DND-41 (cell line): ENCODE results near the gene TBC1D8.

ENCODE experiments used
- ATAC-seq: fragments of 200-7000 bp; cut with Tn5 transposase; 3 replicates; pipeline ENCODE4 v1.9.1; 2021; ENCODE audit warnings: low read depth; ENCODE audit not compliant: insufficient read depth
- DNase-seq: peaks from one replicate; pipeline ENCODE4 v3.0.0-alpha.2; 2020
- H2AFZ ChIP-seq: 2 replicates; pipeline ENCODE4 v1.6.0; 2012; ENCODE audit warnings: low read depth, low read length
- H3K27ac ChIP-seq: 2 replicates; pipeline ENCODE4 v1.5.1; 2012; ENCODE audit warnings: low read length, inconsistent platforms
- H3K27me3 ChIP-seq: fragments of 200-600 bp; sonication (generic); 2 replicates; pipeline ENCODE4 v1.6.0; 2012; ENCODE audit warnings: low read length, mild to moderate bottlenecking, inconsistent platforms; ENCODE audit not compliant: insufficient read depth, poor library complexity
- H3K36me3 ChIP-seq: 2 replicates; pipeline ENCODE4 v1.5.1; 2012; ENCODE audit warnings: low read length, inconsistent platforms; ENCODE audit not compliant: insufficient read depth
- H3K4me1 ChIP-seq: 2 replicates; pipeline ENCODE4 v1.5.1; 2012; ENCODE audit warnings: mild to moderate bottlenecking, low read length; ENCODE audit not compliant: insufficient read depth
- H3K4me2 ChIP-seq: 2 replicates; pipeline ENCODE4 v1.6.0; 2012; ENCODE audit warnings: mild to moderate bottlenecking, moderate library complexity, low read length, inconsistent platforms; ENCODE audit not compliant: insufficient read depth
- H3K4me3 ChIP-seq, 2 experiments: fragments of 200-600 bp in 1 of 2; shearing (Covaris generic) in 1 of 2; 2 replicates each; pipeline ENCODE4 v1.5.1; 2012 to 2016; ENCODE audit warnings: inconsistent platforms in 2 of 2, low read length in 2 of 2, mild to moderate bottlenecking in 2 of 2, low read depth in 1 of 2, moderate library complexity in 1 of 2
- H3K79me2 ChIP-seq: 2 replicates; pipeline ENCODE4 v1.6.0; 2012; ENCODE audit warnings: low read length, inconsistent platforms; ENCODE audit not compliant: insufficient read depth
- H3K9ac ChIP-seq: 2 replicates; pipeline ENCODE4 v1.6.0; 2012; ENCODE audit warnings: low read depth, mild to moderate bottlenecking, inconsistent platforms, low read length, moderate library complexity
- H3K9me3 ChIP-seq: 2 replicates; pipeline ENCODE4 v1.5.1; 2012; ENCODE audit warnings: low read length, moderate library complexity, mild to moderate bottlenecking, inconsistent platforms; ENCODE audit not compliant: insufficient read depth, severe bottlenecking
- H4K20me1 ChIP-seq: 2 replicates; pipeline ENCODE4 v1.6.0; 2012; ENCODE audit warnings: low read length; ENCODE audit not compliant: insufficient read depth
- CTCF ChIP-seq: IDR thresholded peaks from 2 replicates; pipeline ENCODE4 v1.5.1; 2012; ENCODE audit warnings: borderline replicate concordance, low read length, moderate library complexity, mild to moderate bottlenecking; ENCODE audit not compliant: poor library complexity, severe bottlenecking; ENCODE audit errors: extremely low read depth
- EZH2 ChIP-seq: IDR thresholded peaks from 3 replicates; pipeline ENCODE4 v1.6.1; 2012; ENCODE audit warnings: borderline replicate concordance, low read depth, mild to moderate bottlenecking, moderate library complexity, low read length, inconsistent platforms; ENCODE audit not compliant: severe bottlenecking

The TBC1D8 gene

DNA sequence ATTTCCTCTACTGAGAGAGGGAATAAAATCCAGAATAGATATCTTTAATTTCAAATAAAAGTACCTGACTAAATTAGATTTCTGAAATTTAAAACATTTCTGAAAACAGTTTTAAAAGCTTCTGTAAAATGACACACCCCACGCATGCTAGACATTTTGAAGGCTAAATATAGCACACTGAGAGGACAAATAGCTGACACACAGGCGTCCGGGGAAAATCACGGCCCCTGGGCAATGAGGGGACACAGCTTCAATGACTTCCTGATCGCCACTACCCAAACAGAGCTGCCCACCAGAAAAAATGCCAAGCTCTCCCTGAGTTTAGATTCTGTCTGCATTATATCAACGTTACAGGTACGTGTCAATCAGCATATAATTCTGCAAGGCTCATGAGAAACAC is 10.9 kb downstream of the TBC1D8 start:
- peaks cover 4% of the 10 kb centered on the region; the same call in 1 of the 2 replicates for H4K20me1 ChIP-seq
- H2AFZ ChIP-seq: no peak overlapping the region
- TF ChIP-seq CTCF (no peak), EZH2 (no peak)
- H3K4me2 ChIP-seq: no peak overlapping the region
- no peaks in the 10 kb centered on the region for H3K27me3 ChIP-seq
- no peaks in the 10 kb centered on the region for H3K4me1 ChIP-seq
- H3K9ac ChIP-seq: no peak overlapping the region
- H3K9me3 ChIP-seq: no peaks in the 10 kb centered on the region
- ATAC-seq (no peak), DNase-seq (no peak)
- H3K79me2 ChIP-seq: peaks cover 21% of the 10 kb centered on the region
- no peaks in the 10 kb centered on the region for H3K36me3 ChIP-seq
- no peak overlapping the region for H3K27ac ChIP-seq
- H3K4me3 ChIP-seq: no peak overlapping the region

DNA sequence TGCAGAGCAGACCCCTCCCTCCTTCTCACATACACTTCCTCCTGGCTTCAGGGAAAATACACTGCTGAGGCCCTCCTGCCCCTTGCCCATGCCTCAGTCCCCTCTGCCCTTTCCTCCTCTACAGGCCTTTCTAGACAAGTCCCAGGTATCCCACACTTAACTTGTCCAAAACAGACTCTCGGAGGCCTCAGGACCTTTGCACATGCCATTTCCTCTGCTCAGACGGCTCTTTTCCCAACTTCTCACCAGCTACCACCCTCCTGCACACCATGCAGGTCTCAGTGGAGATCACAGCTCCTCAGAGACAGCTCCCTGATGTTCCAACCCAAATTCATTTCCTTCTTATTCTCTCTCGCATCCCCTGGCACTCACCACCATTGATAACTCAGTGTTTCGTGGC is 11.7 kb downstream of the TBC1D8 start:
- Histone ChIP-seq H3K27me3 (no peaks in the 10 kb centered on the region), H3K27ac (no peak overlapping the region), H3K9me3 (no peaks in the 10 kb centered on the region), H2AFZ (no peak overlapping the region), H3K79me2 (peaks cover 21% of the 10 kb centered on the region), H3K4me3 (no peak overlapping the region), H3K4me2 (no peak overlapping the region), H3K9ac (no peak overlapping the region), H3K36me3 (no peaks in the 10 kb centered on the region), H4K20me1 (peaks cover 4% of the 10 kb centered on the region; the same call in 1 of the 2 replicates), H3K4me1 (no peaks in the 10 kb centered on the region)
- TF ChIP-seq CTCF (no peak), EZH2 (no peak)
- DNase-seq (no peak), ATAC-seq (no peak)

- Histone ChIP-seq H2AFZ (no peak overlapping the region), H3K79me2 (peaks cover 14% of the 10 kb centered on the region), H3K4me1 (no peaks in the 10 kb centered on the region), H3K27ac (no peak overlapping the region), H3K9me3 (no peaks in the 10 kb centered on the region), H3K4me3 (no peak overlapping the region), H4K20me1 (peaks cover 6% of the 10 kb centered on the region; the same call in 1 of the 2 replicates), H3K4me2 (no peak overlapping the region), H3K36me3 (no peaks in the 10 kb centered on the region), H3K9ac (no peak overlapping the region), H3K27me3 (no peaks in the 10 kb centered on the region)
- TF ChIP-seq CTCF (no peak), EZH2 (no peak)
- DNase-seq (no peak), ATAC-seq (no peak)
Observed at GRCh38 chr2:101135412-101136296, 15.5 kb downstream of the TBC1D8 start.
